HG03354 (cell line): ENCODE results near the gene RNF8.
A peak's percentile ranks its signal among the peaks of the same experiment; 100 is the strongest.
"Not testable (repeated sequence)": the region's sequence is repeated elsewhere in the genome, so short reads cannot be mapped to it uniquely, and the experiment has no call there.

ENCODE experiments used
- ATAC-seq: cut with Tn5 transposase; IDR thresholded peaks from one replicate; pipeline ENCODE4 v1.9.1; 2021; ENCODE audit warnings: mild to moderate bottlenecking; ENCODE audit not compliant: unreplicated experiment, poor library complexity, severe bottlenecking

The RNF8 gene, protein sequence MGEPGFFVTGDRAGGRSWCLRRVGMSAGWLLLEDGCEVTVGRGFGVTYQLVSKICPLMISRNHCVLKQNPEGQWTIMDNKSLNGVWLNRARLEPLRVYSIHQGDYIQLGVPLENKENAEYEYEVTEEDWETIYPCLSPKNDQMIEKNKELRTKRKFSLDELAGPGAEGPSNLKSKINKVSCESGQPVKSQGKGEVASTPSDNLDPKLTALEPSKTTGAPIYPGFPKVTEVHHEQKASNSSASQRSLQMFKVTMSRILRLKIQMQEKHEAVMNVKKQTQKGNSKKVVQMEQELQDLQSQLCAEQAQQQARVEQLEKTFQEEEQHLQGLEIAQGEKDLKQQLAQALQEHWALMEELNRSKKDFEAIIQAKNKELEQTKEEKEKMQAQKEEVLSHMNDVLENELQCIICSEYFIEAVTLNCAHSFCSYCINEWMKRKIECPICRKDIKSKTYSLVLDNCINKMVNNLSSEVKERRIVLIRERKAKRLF

DNA sequence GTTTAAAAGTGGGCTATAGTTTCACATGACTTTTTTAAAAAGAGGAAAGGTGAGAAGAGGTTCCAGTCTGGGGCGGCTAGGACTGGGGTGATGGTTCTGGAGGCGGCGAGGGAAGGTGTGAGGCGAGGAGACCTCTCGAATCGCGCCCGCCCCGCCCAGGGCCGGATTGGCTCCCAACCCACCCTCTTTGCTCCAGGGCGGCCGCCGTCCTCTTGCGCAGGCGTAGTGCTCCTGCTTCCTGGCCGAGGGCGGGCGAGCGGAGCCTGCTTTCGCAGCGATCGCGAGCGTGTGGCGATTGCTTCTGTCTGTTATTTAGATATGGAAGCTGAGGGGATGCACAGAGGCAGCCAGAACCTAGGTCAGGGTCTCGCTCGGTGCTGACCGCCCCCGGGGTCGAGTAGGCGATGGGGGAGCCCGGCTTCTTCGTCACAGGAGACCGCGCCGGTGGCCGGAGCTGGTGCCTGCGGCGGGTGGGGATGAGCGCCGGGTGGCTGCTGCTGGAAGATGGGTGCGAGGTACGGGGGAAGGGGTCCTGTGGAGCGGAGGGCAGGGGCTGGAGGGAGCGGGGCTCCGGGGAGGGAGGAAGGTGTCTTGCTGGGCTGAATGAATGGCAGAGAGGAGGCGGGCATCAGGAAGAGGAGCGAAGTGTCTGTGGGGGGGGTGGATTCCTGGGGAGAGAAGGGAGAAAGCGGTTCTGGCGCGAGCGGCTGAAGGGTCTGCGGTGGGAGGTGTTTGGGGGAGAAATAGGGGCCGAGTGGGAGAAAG, at the start of gene RNF8:
RNF8 (plus strand) TSS at position 223 of the 765 bp plus-strand sequence; CDS start at position 405, 182 bp downstream.
- peak; percentile 87 for ATAC-seq

DNA sequence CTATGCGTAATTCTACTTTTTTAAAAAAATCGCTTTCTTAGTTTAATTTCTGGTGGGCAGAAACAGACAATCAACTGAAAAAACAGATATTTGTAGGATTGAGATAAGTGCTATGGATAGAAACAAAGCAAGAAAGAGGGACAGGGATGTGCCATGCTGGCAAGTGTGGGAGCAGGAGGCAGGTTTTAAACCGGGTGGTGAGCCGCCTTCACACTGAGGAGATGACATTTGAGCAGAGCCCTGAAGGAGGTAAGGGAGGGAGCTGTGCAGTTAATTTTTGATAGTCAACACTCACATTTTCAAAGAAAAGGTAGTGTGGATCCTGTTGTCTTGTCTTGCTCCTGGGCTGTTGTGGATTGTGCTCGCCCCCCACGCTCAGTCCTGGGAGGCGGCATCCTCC, 49.0 kb upstream of the RNF8 start:
- ATAC-seq = no peak

DNA sequence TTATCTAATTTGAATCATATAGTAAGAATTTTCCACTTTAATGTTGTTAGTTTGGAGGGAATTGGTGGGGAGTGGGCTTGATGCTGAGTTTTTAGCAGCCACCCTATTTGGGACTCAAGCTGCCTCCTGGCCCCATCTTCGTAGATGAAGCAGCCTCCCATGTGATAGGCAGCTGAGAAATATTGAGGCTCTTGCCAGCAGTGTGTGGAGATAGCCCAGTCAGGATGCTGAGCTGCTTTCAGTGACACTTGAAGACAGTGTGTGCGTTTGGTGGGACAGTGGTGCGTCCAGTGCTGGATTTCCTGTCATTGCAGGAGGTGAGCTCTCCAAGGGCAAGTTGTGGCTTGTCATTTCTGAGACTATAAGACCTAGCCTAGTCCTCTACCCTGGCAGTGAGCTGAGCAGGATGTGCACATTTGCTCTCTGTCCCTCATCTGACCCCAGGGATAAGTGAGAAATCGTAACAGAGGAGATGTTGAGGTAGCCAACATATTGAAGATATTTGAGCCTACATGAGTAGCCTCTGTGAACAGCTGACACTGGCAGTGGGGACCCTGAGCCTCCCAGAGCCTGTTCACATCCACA, 47.9 kb upstream of the RNF8 start:
- no peak for ATAC-seq

DNA sequence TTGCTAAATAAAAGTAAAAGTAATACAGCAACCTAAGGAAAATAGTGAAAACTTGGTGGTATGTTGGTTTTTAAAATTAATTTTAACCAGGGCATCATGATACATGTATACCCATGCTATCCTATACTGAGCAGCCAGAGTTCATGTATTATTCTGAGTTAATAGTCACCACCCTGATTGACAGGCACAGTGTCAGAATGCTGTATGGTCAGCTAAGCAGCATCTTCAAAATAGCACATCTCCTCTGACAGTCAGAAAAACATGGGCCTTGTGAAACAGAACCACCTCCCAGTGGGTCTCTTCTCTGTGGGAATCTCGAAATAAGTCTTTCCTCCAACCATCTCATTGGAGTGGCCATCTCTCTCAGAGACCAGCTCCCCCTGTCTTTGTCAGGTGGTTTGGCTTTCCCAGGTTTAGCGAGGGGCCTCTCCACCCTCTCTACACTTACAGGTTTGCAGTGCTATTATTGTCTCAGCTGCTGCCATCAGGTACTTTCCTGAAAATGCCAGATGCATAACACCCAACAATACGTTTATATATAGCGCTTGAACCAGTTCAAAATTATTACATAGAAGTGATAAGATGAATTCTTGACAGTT, 47.1 kb upstream of the RNF8 start:
- ATAC-seq = no peak

DNA sequence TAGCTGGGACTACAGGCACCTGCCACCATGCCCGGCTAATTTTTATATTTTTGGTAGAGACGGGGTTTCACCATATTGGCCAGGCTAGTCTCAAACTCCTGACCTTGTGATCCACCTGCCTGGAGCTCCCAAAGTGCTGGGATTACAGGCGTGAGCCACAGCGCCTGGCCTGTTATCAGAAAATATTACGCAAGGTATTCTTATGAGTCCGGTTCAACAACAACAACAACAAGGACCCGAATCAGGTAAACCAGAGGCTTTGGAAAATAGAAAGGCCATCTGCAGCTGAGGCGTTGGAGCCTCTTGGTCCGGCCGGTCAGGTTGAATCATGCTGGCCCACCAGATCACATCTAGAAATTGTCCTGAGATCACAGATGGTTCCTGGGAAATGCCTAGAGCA, 46.3 kb upstream of the RNF8 start:
- ATAC-seq = not testable (repeated sequence)

DNA sequence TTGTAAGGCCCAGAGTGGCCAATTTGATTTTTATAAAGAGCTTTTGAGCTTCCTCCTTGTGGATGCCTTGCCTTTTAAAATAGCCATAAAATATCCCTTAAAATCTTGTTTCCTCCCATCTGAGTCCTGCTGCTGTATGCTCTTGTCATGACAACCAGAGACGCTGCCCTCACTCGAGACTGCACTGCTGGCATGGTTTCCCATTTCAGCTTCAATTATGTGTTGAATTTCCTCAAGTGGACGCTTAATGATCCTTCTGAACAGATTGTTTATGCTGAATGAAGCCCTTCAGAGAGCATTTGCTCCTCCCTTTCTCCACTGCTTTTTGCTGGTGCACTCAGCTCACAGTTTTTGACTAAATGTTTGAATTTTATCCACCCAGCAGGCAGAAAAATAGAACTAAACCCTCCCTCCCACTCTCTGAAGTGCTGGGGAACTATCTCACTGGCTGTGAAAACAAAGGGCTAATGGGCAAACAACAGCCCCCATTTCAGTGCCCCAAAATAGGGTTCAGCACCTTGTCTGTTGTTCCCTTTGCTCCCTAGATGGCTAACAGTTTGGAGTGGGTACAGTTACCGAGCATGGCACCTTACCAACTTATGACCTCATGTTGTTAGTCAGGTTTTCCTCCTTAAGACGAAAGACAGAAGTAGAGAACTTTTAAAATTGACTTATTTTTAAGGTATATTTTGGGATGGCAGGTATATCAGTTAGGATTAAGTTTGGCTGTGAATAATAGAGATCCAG, 45.5 kb upstream of the RNF8 start:
- no peak for ATAC-seq

DNA sequence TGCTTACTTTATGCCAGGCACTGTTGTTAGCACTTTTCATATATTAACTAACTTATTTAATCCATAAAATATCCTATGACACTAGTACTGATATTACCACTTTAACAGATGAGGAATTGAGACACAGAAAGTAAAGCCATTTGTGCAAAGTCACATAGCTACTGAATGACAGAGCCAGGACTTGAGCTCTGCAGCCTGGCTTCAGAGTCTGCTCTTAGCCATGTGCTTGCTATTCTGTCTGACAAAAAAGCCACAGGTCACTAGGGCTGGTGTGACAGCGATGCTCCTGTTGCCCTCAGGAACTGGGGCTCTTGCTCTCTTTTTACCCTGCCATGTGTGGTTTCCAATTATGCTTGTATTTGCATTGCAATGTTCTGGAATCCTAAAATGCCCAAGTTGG, 44.7 kb upstream of the RNF8 start:
- ATAC-seq = no peak

DNA sequence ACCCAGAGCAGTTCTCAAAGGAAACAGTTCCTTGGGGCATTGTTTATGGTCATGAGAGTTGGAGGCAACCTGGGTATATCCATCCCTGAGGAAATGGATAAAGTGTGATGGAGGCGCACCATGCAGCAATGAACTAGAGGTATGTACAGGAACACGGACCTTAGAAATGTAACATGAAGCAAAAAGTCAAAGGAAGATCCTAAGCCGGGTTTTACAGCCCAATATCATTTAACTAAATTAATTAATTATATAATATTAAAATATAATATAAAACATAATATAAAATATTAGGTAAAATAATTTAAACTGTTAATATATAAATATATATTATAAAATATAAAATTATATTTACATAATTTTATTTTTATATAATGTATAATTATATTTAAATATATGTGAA, 44.1 kb upstream of the RNF8 start:
- no peak for ATAC-seq

DNA sequence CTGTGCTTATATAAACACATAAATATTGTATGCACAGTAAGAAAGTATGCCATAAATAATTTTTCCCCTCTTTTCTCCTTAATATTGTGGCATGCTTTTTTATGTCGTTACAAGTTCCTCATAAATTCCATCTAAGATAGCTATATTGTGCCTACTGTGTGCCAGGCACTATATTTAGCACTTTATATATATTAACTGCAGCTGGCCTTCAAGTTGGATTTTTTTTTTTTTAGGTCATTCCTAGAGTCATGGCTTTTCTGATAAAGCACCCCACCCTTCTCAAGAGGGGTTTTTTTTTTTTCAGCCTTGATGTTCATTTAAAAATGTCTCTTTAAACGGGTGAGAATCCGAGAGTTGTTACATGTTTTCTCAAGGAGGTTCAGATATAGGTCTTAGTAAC, 42.8 kb upstream of the RNF8 start:
- ATAC-seq = no peak

DNA sequence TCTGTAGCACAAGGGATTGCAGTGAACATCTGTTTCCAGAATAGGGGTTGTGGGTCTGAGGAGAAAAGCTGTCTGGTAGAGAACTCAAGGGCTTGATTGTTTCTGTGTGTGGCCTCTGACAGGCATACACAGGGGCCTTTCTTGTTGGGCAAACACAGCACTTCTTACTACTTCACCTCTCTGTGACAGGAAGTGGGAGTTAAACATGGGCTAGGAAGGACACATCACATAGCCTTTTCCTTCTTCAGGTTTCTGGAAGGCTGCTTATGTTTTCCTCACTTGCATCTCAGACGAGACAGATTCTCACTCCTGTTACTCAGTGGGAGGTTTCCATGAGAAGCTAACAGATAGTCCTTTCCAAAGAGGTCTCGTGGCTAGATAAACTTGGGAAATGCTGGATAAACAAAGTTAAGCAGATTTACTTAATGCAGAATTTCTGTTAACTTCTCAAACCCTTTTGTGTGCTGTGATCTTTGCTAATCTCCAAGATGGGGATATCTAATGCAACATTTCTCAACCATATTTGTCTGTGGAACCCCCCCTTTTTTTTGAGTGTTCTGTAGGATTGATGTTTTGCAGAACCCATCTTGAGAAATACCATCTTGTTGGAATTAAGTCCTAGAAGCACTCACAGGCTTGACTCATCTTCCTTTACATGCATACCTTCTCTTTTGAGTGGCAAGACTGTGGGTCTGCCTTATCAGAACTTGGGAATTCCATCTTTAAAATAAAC, 41.9 kb upstream of the RNF8 start:
- no peak for ATAC-seq

DNA sequence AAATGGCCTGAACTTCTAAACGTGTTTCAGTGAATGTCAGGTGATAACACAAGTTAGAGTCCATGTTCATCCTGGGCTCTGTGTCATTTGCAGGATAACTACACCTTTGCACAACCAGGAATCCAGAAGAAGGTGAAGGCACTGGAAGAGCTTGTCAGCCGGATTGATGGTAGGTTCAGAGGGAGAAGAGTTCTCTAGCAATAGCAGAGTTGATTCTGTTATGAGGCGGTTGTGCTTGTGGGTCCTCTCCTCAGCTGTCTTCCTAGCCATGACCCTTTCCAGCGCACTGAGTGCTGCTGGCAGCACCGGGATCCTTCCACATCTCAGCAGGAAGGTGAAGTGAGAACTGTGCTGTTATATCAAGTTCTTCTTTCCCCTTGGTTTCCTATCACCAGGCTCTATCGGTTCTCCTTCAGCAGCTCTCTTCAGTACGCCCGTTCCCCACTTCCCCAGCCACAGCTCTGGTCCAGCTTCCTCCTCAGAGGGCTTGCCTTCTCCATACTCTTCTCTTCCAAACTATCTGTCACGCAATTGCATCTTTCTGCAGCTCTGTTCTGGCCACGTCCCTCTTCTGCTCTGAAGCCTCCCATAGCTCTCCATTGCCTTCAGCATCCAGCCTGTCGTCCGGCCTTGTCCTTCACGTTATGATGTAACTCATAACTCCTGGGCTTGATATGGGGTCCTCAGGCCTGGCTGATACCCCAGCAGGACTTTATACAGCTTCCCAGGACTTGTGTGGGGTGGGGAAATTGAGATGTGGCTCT, 39.9 kb upstream of the RNF8 start:
- ATAC-seq = no peak

DNA sequence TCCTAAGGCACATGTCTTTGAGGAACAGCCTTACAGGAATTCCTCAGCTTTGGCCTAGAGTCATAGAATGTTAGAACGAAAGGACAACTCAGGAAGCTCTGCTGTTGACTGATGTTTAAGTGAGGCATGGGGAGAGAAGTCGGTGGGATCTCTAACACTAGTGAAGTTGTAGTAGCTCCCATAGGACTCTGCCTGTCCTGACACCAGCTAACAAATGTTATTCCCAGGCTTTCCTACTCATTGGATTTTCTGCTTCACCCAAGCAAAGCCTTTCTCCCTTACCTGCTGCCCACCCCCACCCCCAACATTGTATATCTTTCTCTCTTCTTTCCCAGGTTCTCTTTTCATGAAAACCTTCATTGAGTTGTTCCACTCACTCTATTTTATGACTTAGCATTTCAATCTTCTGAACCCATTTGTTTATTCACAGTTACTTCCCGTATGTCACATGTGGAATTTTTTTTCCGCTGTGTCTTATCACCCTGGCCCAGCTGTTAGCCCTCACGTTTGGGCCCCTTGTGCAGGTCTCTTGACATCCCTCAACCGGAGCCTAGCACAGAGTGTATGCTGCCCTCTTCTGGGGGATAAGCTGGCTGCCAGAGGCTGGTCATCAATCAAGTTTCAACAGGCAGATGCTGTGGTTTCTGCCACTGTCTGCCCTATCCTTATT, 39.2 kb upstream of the RNF8 start:
- no peak for ATAC-seq

DNA sequence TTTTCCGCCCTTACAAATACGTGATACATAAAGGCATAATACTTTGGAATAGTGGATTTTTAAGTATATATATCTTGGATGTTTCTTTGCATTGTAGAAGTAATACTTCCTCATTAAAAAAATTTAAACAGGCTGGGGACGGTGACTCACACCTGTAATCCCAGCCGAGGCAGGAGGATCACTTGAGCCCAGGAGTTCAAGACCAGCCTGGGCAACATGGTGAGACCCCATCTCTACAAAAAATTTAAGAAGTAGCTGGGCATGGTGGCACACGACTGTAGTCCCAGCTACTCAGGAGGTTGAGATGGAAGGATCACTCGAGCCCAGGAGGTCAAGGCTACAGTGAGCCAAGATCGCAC, 38.6 kb upstream of the RNF8 start:
- ATAC-seq = no peak

DNA sequence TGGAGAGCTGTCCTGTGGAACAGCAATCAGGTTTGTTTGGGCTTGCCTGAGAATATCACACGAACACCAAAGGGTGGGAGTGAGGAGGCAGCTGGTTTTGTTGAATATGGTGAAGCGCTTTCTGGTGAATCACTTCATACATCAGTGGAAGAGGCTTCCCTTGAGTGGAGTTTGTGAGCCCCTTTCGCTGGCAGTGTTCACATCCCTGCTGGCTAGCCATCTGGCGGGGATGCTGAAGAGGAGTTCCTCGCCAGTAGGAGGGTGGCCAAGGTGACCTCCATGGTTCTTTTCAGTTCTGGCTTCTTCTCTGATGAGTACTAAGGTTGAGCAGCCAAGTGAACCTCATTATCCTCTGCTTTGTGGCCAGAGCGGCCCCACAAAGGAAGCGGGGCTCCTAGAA, 37.7 kb upstream of the RNF8 start:
- no peak for ATAC-seq

DNA sequence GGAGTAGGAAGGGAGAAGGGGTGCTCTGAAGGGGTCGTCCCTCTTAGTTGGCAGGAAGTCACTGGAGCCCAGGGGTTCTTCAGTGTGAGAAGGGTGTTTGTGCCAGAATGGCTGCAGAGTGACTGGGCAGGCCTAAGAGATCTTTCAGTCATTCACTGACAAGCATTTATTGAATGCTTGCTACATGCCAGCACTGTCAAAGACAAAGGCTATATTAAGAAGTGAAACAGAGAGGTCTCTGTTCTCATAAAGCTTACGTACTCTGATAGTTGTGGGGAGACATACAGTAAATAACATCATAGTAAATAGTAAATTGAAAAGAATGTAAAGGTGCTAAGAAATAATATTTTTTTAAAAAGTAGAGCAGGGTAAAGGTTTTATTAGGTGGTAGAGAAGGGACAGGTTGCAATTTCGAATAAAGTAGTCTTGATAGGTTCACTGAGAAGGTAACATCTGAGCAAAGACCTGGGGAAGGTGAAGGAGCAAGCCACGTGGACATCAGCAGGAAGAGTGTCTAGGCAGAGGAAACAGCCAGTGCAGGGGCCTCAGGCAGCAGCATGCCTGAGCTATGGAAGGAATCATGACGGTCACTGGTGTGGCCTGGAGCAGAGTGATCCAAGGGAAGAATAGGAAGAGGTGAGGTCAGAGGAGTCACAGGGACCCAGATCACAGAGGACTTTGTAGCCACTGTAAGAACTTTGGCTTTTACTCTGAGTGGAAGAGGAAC, 36.3 kb upstream of the RNF8 start:
- no peak for ATAC-seq

DNA sequence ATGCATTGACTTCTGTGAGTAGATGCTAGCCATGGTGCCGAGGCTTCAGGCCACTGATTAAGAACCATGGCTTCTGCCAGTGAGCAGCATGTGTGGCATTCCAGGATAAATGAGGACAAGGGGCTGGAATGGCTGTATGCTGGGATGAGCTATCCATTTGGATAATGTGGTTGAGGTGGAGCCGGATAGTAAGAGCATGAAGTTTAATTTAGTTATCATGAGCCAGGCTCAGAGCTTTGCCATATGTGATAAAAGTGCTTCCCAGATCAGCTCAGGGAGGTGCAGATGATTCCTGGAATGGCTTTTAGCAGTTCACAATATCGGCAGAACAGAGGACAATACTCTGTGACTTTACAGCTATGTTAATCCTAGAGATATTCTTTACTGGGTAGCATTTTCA, 34.6 kb upstream of the RNF8 start:
- ATAC-seq = no peak

DNA sequence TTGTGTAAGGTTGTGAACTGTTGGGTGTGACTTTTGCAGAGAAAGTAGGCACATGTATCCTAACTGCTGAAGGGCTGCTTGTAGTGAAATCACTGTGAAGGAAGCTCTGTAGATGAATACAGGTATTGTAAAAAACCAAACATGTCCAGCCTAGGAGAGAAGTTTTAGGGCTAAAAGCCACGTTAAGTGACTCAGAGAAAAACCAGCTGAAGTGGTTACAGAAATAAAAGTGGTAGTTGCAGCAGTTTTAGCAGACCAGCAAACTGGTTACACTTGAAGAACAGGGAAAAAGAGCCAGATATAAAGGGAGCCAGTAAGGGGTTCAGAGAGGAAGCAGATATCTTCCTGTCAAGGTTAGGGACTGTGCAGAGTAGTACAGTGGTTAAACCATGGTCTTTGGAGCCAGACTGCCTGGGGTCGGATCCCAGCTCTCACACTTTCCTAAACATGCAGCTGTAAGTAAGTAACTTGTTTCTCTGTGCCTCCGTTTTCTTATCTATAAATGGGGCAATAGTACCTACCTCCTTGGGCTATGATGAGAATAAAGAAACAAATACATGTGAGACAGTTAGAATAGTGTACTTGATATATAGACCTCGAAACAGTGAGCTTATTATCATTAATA, 33.8 kb upstream of the RNF8 start:
- ATAC-seq = no peak
